ENCODE data around the gene MSH5. TPM values are rescaled to one million over a fixed set of nuclear protein-coding genes. Genes with fewer than 3 reads are reported as not detected.

MSH5 gene
- total RNA-seq, 1 experiment from 2014 or later, result 38.1 TPM

- BruUV-seq (replicated peaks), result no TSS peak
- in situ Hi-C loops (cut with HindIII; ENCODE audit: low pct_unique_long_range_greater_than_20kb, low sequenced_read_pairs), result no loop called here
- ChIA-PET CTCF (no interaction called here), POLR2A (interaction anchor here (1.0 kb wide), 1 partner anchor 96 kb away, joined by 4 read pairs; no protein-coding TSS in a partner anchor)
- no peak overlapping the region for H3K4me3 ChIP-seq (ENCODE audit: low read depth in 2 of 2, low read length in 2 of 2)
- H3K9me3 ChIP-seq (ENCODE audit: control insufficient read depth, insufficient read depth, low read depth, low read length), result no peaks in the 10 kb centered on the region
- H3K36me3 ChIP-seq (ENCODE audit: control insufficient read depth, insufficient read depth, low read length), result peaks cover 9% of the 10 kb centered on the region
- no peak for TF ChIP-seq SIN3A (IDR thresholded peaks at IDR 0.05; ENCODE audit: borderline replicate concordance, insufficient read depth, low read depth, low read length)
- no peak for TF ChIP-seq TCF7L2 (IDR thresholded peaks at IDR 0.05; ENCODE audit: low read depth, low read length)
- no peak for TF ChIP-seq CTCF (IDR thresholded peaks at IDR 0.05)
- no peak for TF ChIP-seq REST (IDR thresholded peaks at IDR 0.05; ENCODE audit: insufficient read depth in 1 of 2, low read depth in 2 of 2, low read length in 1 of 2)
- no peak for TF ChIP-seq POLR2AphosphoS5 (IDR thresholded peaks at IDR 0.05; ENCODE audit: low read depth, low read length)
- DNase-seq (ENCODE audit: low read depth, low spot score), result no peak
- H3K27ac ChIP-seq (ENCODE audit: low read length), result no peak overlapping the region
- H3K4me1 ChIP-seq (ENCODE audit: control insufficient read depth, insufficient read depth, low read length), result peaks cover 22% of the 10 kb centered on the region
- ATAC-seq, result no peak
- no peaks in the 10 kb centered on the region for H3K27me3 ChIP-seq (ENCODE audit: control insufficient read depth, insufficient read depth, low read length)
- intact Hi-C loops (cut with micrococcal nuclease; ENCODE audit: unreplicated experiment), result no loop called here
Observed at GRCh38 chr6:31727034-31727716, 12.6 kb upstream of the MSH5 start.

- DNase-seq (ENCODE audit: low read depth, low spot score) (no peak), ATAC-seq (no peak)
- Histone ChIP-seq H3K27ac (ENCODE audit: low read length) (peak overlapping the region; percentile 91; the same call in 1 of the 2 replicates), H3K27me3 (ENCODE audit: control insufficient read depth, insufficient read depth, low read length) (no peaks in the 10 kb centered on the region), H3K4me3 (ENCODE audit: low read depth in 2 of 2, low read length in 2 of 2) (peak overlapping the region; percentile 83 to 85; a peak in 2 of 4 replicates), H3K9me3 (ENCODE audit: control insufficient read depth, insufficient read depth, low read depth, low read length) (no peaks in the 10 kb centered on the region), H3K36me3 (ENCODE audit: control insufficient read depth, insufficient read depth, low read length) (peaks cover 10% of the 10 kb centered on the region), H3K4me1 (ENCODE audit: control insufficient read depth, insufficient read depth, low read length) (peaks cover 23% of the 10 kb centered on the region)
- ChIA-PET POLR2A (interaction anchor here (1.0 kb wide), 1 partner anchor 95 kb away, joined by 4 read pairs; no protein-coding TSS in a partner anchor), CTCF (no interaction called here)
- no TSS peak for BruUV-seq (replicated peaks)
- intact Hi-C loops (cut with micrococcal nuclease; ENCODE audit: unreplicated experiment) (no loop called here), in situ Hi-C loops (cut with HindIII; ENCODE audit: low pct_unique_long_range_greater_than_20kb, low sequenced_read_pairs) (no loop called here)
- no peak for TF ChIP-seq SIN3A (IDR thresholded peaks at IDR 0.05; ENCODE audit: borderline replicate concordance, insufficient read depth, low read depth, low read length)
- no peak for TF ChIP-seq POLR2AphosphoS5 (IDR thresholded peaks at IDR 0.05; ENCODE audit: low read depth, low read length)
- TF ChIP-seq CTCF (IDR thresholded peaks at IDR 0.05), result no peak
Observed at GRCh38 chr6:31727717-31728671, 11.8 kb upstream of the MSH5 start.

All from Panc1 (cell line).